NOMO-1 treated with dmso at 0.1 percent for 144 hours (cell line): ENCODE results near the gene DNAH8.

Experiments
- DNase-seq: peaks from one replicate; lab custom pipeline; 2025; ENCODE audit not compliant: unreplicated experiment; lab: John Stamatoyannopoulos, UW

DNAH8 gene

DNA sequence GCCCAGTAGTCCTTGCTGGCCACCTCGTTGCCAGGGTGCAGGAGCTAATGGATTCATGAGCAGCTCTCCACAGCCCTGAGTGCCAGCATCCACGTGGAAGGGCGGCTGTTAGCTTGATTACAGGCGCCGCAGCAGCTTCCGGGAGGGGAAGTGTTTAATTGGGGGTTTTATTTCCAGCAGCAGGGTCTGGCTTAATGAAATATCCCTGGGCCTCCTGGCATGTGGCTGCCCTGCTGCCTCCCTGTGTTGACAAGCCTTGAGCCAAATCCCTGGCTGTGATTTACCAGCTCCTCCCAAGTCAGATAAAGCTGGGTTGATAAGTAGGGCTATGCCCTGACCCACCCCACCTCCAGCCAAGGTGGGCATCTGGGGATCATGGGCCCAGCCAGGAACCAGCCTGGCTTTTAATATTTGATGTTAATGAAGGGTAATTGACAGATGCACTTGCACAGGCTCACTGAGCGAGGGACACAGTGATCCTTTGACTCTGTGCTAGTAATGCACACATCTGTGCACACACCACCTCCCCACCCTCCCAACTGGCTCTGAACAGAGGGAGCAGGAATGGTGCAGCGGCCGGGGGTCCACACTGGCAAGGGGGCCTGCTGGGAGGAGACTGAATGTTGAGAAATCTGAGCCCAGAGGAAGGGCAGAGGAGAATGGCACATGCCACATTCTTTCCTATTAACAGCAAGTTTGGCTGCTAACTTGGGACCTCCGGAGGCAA, 347.1 kb downstream of the DNAH8 start:
- DNase-seq = no peak

DNA sequence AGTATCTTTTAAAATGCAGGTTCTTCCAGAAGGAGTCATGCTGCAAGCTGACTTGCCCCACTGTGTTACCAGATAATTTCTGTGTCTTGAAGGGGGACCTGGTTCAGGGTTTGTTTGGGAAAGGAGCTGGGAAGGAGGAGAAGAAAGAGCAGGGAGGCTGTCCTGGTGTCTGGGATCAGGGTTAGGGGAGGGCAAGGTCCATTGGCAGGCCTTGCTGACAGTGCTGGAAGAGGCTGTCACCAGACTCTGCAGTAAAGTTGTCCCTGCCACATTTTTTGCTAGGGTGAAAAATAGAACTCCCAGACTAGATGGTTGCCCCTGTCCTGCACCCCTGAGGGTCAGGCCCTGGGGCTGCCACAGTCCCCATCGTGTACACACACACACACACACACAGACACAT, 348.4 kb downstream of the DNAH8 start:
- DNase-seq = no peak

DNA sequence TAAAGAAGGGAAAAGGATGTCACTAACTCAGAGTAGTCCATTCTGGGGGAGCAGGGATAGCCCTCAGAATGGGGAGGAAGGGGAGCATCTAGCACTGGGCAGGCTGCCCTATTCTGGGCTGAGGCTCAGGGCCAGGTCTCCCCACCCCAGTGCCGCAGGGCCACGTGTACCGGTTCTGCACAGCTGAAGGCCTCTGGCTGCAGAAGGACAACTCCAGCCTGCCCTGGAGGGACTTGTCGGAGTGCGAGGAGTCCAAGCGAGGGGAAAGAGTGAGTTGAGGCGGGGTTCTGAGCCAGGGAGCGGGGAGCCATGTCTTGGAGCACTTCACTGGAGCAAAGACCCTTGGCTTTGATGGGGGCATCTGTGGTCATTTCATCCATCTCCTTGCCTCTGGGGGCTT, 350.4 kb downstream of the DNAH8 start:
- no peak for DNase-seq

DNA sequence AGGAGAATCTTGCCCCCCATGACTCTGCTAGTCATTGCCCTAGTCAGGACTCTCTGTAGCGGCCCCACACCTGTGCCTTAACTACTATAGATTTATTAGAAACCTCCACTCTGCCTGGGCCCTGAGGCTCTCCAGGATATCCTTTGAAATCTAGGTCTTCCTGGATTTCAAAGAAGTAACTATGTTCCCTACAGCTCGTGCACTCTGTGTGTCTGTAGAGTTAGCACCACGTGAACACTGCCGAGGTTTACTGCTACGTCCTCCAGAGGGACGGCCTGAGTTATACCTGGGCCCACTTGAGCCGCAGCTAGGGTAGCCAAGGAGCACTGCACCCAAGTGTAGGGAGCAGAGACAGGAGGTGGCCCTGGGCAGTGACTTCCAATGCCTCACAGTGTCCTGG, 353.3 kb downstream of the DNAH8 start:
- DNase-seq = no peak

DNA sequence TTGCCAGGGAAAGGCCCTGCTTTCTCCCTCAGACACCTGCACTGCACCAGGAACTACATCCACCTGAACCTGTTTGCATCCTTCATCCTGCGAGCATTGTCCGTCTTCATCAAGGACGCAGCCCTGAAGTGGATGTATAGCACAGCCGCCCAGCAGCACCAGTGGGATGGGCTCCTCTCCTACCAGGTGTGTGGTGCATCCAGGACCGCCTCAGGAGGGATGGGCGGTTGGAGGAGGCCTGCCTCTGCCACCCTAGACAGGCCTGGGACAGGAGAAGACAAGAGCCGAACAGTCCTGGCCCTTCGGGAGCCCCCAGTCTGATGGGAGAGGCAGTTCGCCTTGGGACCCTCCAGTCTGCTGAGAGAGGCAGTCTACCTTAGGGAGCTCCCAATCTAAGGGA, 357.7 kb downstream of the DNAH8 start:
- no peak for DNase-seq

DNA sequence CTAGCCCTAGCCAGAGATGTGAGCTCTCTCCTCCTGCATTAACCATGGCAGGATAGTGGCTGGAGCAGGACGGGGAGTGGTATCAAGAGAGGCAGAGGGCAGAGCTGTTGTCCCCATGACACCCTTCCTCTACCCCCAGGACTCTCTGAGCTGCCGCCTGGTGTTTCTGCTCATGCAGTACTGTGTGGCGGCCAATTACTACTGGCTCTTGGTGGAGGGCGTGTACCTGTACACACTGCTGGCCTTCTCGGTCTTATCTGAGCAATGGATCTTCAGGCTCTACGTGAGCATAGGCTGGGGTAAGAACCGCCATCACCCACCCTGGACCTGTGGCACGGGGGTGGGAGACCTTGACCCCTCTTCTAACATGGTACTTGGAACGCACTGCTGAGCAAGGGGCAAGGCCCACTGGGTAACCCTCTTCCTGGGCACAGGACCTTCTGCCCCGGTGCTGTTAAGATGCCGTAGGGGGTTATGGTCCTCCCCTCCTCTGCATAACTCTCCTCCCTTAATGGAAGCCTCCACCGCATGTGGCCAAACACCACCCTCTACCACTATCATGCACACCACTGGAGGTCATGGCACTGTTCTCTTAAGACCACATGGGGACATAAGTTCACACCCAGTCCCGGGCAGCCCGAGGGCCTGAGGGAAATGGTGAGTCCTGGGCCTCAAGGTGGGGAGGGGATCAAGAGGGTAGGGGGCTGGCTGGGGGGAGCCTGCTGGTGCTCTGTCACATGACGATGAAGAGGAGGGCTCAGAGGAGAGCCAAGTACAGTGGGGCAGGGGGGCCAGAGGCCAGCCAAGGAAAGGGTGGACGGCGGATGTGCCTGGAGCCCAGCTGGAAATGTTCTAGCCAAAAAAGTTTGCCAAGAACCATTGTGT, 358.6 kb downstream of the DNAH8 start:
- DNase-seq = no peak

DNA sequence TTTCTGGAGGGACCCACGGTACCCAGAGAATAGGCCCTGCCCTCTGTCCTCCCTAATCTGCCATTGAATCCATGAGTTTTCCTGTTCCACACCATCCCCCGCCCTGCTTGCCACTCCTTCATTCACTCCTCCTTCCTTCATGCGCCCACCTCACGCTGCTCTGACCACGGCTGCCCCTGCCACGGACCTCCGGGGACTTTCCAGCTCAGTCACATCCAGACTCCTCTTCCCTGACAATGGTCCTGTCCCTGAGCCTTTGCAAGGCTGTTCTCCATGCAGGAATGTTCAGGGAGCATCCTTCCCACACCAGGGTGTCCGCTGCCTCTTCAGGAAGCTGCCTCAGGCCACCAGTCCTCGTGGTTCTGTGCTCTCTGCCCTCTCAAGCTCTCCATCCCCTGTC, 359.4 kb downstream of the DNAH8 start:
- no peak for DNase-seq

DNA sequence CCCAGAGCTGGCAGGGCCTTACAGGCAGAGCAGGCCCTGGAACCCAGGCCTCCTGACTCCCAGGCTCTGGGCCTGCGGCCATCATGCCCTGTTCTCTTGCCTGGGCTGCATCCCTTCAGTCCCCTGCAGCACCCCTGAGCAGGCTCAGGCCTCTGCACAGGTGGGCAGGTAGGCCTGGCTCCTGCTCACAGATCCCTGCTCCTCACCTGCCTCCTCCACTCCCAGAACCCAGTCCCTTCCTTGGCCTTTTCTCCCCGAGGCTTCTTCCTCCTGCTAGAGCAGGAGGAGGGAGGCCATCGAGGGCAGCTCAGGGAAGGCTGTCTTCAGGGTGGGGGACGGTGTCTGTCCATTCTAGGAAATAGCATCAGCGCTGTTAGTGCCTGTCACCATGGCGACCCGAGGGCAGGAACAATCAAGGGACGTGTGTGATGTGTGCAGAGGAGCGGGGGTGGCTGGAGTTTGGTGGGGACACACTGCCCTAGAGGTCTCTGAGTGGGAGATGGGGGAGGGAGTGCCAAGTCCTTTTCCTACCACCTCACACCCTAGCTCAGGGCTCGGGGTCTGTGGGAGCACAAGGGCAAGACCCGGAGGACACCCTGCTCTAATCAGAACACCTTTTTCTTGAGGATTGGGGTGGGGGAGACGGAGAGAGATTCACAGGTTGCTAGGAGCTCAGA, 360.0 kb downstream of the DNAH8 start:
- DNase-seq = no peak

DNA sequence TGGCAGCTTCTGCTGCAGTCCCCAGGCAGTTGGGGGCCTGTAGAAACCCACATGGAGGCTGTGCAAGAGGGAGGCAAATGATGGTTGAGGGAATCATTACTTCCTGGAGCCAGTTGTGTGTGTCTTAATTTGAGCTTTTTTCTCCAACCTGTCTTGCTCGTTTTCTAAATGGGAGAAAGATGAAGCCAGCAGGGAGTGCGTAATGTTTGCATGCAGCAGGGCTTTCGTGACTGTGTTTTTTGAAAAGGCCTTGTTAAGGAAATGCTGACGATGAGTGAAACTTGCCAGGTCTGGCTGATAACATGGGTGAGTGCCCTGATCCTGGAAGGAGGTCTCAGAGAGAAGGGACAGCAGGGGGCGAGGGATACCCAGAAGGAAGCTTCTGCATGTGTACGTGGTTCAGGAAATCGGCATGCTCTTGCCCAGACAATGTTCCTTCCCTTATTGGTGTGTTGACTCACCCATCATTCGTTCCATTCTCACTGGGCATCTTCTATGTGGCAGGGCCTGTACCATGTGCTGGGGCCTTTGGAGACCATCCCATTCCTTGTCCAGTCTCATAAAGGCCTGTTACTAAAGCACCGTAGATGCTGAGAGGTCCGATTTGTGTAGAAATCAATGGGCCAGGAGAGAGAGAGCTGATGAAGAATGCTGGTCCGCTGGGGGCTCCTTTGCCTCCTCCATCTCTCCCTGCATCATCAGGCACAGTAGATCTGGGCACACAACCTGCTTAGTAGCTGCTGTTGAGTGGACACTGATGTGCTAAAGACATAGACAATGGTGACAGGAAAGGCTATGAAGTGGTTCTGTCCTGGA, 360.9 kb downstream of the DNAH8 start:
- no peak for DNase-seq

DNA sequence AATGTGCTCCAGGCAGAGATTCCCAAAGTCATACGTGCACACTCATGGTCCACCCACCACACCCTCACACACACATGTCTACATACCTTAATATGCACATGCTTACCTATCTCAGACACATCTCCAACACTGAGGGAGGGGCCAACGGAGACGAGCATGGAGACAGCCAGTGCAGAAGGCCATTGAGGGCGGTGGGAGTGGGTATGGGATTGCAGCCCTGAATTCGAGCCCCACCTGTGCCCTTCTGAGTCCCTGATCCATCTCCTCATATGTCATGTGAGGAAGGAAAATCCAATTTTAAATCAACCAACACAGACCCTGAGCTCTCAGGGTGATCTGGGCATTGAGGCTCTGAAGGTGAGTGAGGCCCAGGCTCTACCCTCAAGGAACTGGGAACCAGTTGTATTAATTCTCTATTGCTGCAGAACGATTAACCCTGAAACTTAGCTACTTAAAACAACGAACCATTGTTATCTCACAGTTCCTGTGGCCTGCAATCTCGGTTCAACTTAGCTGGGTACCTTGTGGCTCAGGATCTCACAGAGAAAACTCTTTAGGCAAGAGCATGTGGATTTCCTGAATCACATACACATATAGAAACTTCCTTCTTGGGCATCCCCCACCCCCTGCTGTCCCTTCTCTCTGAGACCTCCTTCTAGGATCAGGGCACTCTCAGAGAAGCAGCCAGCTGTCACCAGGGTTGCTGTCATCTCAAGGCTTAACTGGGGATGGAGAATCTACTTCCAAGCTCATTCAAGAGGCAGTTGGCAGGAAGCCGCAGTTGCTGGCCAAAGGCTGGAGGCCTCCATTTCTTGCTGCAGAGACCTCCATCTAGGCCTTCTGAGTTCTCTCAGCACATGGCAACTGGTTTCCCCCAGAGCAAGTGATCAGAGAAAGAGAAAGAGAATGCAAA, 361.8 kb downstream of the DNAH8 start:
- no peak for DNase-seq

DNA sequence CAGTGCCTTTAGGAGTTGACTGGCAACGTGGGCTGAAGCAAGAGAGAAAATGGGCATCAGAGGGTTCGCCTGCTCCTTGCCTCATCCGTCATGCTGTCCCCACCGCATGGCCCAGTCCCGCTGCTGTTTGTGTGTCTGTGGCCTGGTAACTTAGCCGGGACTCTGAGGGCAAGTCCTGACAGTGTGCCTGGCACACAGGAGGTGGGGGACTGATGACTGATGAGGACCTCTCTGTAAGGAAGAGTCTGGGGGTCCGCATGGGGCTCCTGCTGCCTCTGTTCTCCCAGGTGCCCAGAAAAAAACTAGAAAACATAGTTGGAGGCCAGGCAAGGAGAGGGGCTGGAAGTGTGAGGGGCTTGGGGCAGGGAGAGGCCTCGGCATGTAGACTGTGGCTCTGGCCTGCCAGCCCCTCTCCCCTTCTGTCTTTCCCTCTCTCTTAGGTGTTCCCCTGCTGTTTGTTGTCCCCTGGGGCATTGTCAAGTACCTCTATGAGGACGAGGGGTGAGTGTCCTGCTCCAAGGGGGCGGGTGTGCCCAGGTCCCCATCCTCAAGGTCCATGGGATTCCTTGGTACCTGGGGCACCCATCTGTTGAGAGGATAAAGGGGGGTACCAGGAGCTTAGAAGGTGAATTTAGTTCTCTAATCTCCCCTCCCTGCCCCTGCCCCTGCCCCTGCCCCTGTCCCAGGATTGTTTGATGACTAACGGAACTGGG, 362.9 kb downstream of the DNAH8 start:
- no peak for DNase-seq

DNA sequence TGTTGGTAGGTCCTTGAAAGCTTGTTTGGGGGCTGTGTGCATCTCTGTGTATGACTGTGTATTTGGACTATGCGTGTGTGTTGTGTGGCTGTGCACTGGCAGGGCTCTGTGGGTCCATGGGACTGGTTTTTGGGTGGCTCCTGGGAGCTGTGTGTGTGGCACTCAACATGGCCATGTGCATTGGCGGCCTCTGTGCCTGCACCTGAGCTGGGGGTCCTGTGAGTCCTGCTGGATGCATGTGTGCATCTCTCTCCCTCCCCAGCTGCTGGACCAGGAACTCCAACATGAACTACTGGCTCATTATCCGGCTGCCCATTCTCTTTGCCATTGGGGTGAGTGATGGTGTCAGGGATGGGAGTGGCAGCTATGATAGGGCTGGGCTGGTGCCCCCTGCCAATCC, 363.6 kb downstream of the DNAH8 start:
- DNase-seq = no peak

DNA sequence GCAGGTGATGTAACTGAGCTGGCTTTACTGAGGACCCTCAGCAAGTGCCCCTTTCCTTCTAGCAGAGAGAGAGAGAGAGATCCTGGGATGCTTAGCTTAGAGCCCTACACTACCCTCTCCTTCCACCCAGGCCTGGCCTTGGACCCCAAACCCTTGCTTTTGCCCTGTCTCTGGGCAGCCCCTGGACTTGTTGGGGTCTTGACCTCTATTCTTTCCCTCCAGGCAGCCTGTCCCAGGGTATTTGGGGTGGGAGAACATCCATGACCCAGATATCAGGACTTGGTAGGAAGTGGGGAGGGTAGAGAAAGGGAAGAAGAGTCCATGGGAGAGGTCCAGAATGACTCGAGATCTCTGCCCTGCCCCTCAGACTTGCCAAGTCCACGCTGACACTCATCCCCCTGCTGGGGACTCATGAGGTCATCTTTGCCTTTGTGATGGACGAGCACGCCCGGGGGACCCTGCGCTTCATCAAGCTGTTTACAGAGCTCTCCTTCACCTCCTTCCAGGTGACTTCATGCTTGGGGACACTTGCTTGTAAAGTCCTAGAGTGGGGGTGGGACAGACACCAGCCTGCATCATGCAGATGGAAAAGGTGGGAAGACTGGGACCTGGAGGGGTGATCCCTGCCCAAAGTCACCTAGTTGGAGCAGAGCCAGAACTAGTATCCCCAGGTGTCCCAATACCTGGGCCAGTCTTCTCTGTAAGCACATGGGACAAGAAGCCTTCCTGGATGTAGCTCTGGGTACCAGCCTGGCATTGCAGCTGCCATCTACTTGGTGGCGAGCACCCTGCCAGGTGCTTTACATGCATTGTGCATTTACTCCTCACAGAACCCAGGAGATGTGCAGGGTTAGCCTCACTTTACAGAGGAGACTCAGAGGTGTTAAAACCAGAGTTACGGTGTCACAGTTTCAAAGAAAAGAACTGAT, 364.4 kb downstream of the DNAH8 start:
- DNase-seq = no peak
